Measurements from ENCODE around the gene PAK1. TPM values are rescaled to one million over a fixed set of nuclear protein-coding genes. Genes with fewer than 3 reads are reported as not detected.

The PAK1 gene
- polyA plus RNA-seq, 3 donors, result 128 to 195 (median 134) TPM

DNA sequence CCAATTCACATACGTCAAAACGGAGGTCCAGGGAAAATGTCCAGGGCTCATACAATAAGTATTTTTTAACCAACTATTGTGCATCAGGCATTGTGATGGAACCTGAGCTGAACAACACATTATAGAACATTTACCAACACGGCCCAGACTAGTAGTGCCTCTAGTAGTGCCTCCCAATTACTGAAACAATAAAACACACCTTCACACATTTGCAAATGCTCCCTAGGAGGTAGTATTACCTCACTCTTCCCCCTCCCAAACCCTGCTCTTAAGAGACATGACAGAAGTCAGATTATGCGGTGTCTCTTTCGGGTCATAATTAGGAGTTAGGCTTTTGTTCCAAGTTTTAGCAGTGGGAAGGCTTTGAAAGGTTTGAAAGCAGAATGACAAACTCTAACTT lies 61.1 kb downstream of the PAK1 start:
- Histone ChIP-seq H3K9me3 (replicated peaks in 1 of 2; ENCODE audit: control insufficient read depth in 1 of 2, insufficient read depth in 1 of 2, low read length in 2 of 2) (no peaks in the 10 kb centered on the region), H2AFZ (ENCODE audit: insufficient read depth, low read depth, low read length, poor library complexity, severe bottlenecking) (no peak overlapping the region), H3K9ac (ENCODE audit: insufficient read depth, low read length, poor library complexity, severe bottlenecking) (no peak overlapping the region), H3K4me3 (replicated peaks in 1 of 3; ENCODE audit: low read depth in 2 of 3, low read length in 3 of 3) (no peak overlapping the region), H4K20me1 (ENCODE audit: insufficient read depth, low read length) (peaks cover 33% of the 10 kb centered on the region), H3K4me1 (ENCODE audit: control insufficient read depth in 1 of 2, insufficient read depth in 2 of 2, low read length in 2 of 2) (peaks cover 44 to 58% of the 10 kb centered on the region in 2 donors), H3K27me3 (ENCODE audit: control insufficient read depth in 2 of 2, insufficient read depth in 2 of 2, low read length in 2 of 2) (no peaks in the 10 kb centered on the region), H3K36me3 (replicated peaks in 1 of 2; ENCODE audit: control insufficient read depth in 1 of 2, insufficient read depth in 2 of 2, low read length in 2 of 2) (no peaks in the 10 kb centered on the region), H3K79me2 (ENCODE audit: insufficient read depth, low read length) (peaks cover 48% of the 10 kb centered on the region), H3K4me2 (replicated peaks; ENCODE audit: extremely low read depth, low read length, poor library complexity, severe bottlenecking) (no peak overlapping the region), H3K27ac (ENCODE audit: low read depth in 1 of 2, low read length in 2 of 2) (no peak overlapping the region)
- H3K27ac Mint-ChIP-seq, result peak overlapping the region in 2 of 7 donors; percentile 83 to 94
- TF ChIP-seq, protein P1, sequence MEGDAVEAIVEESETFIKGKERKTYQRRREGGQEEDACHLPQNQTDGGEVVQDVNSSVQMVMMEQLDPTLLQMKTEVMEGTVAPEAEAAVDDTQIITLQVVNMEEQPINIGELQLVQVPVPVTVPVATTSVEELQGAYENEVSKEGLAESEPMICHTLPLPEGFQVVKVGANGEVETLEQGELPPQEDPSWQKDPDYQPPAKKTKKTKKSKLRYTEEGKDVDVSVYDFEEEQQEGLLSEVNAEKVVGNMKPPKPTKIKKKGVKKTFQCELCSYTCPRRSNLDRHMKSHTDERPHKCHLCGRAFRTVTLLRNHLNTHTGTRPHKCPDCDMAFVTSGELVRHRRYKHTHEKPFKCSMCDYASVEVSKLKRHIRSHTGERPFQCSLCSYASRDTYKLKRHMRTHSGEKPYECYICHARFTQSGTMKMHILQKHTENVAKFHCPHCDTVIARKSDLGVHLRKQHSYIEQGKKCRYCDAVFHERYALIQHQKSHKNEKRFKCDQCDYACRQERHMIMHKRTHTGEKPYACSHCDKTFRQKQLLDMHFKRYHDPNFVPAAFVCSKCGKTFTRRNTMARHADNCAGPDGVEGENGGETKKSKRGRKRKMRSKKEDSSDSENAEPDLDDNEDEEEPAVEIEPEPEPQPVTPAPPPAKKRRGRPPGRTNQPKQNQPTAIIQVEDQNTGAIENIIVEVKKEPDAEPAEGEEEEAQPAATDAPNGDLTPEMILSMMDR (IDR thresholded peaks at IDR 0.05), result no peak
- no peaks in the 10 kb centered on the region for H3K36me3 Mint-ChIP-seq
- H3K9me3 Mint-ChIP-seq, result no peaks in the 10 kb centered on the region
- peaks cover 0 to 1% (median 0%) of the 10 kb centered on the region in 3 donors for H3K27me3 Mint-ChIP-seq (ENCODE audit: low read depth in 3 of 3)
- no peak overlapping the region for H3K4me3 Mint-ChIP-seq
- 100% methylated on average over 3 of the region's 5 CpGs for WGBS (ENCODE audit: insufficient coverage)
- intact Hi-C loops (cut with micrococcal nuclease), result loop anchor here in 1 of 2 donors (5.0 kb wide), 1 partner anchor 34 kb away; no protein-coding TSS in a partner anchor
- DNase-seq, result no peak
- peaks cover 52% of the 10 kb centered on the region for H3K4me1 Mint-ChIP-seq

DNA sequence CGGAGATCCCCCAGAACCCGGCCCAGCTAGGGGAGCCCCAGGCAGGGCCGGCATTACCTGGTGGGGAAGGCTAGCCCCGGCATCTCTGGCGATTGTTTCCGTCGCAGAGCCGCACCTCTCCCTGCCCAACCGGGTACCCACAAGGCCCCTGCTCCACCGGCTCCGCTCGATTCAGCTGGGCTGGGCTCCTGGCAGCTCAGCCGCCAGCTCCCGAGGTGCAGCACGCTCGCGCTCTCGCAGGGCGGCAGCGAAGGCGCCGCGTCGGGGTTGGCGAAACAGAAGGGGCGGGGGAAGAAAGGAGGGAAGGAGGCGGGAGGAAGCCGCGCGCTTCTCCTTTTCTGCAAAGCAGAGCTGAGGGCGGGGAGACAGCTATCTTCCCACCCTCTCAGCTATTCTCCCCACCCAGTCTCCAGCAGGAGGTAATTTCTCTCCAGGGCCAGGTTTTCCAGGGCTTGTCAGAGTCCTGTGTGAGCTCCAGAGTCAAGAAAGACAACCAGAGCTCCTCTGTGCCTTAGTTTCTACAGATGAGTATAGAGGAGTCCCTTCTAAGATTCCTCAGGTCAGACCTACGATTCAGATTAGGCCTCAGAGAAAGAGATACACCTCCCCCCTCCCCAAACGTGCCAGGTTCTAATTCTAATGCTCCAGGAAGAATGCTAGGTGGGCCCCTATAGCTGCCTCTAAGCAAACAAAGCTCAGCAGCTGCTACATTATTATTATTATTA lies 62.0 kb downstream of the PAK1 start:
- H3K4me3 Mint-ChIP-seq, result peak overlapping the region; percentile 95 to 100
- Histone ChIP-seq H3K36me3 (replicated peaks in 1 of 2; ENCODE audit: control insufficient read depth in 1 of 2, insufficient read depth in 2 of 2, low read length in 2 of 2) (peaks cover 0 to 4% of the 10 kb centered on the region in 2 donors), H3K4me1 (ENCODE audit: control insufficient read depth in 1 of 2, insufficient read depth in 2 of 2, low read length in 2 of 2) (peaks cover 50 to 60% of the 10 kb centered on the region in 2 donors), H2AFZ (ENCODE audit: insufficient read depth, low read depth, low read length, poor library complexity, severe bottlenecking) (peak overlapping the region; percentile 85), H3K9me3 (replicated peaks in 1 of 2; ENCODE audit: control insufficient read depth in 1 of 2, insufficient read depth in 1 of 2, low read length in 2 of 2) (no peaks in the 10 kb centered on the region), H4K20me1 (ENCODE audit: insufficient read depth, low read length) (peaks cover 42% of the 10 kb centered on the region), H3K4me3 (replicated peaks in 1 of 3; ENCODE audit: low read depth in 2 of 3, low read length in 3 of 3) (peak overlapping the region; percentile 44 to 79 (median 72)), H3K27me3 (ENCODE audit: control insufficient read depth in 2 of 2, insufficient read depth in 2 of 2, low read length in 2 of 2) (no peaks in the 10 kb centered on the region), H3K4me2 (replicated peaks; ENCODE audit: extremely low read depth, low read length, poor library complexity, severe bottlenecking) (peak overlapping the region; percentile 82), H3K79me2 (ENCODE audit: insufficient read depth, low read length) (peaks cover 57% of the 10 kb centered on the region), H3K9ac (ENCODE audit: insufficient read depth, low read length, poor library complexity, severe bottlenecking) (peak overlapping the region; percentile 77), H3K27ac (ENCODE audit: low read depth in 1 of 2, low read length in 2 of 2) (peak overlapping the region; percentile 77 to 89)
- 2% methylated on average over 18 of the region's 33 CpGs for WGBS (ENCODE audit: insufficient coverage)
- peak overlapping the region; percentile 83 to 95 (median 93) for H3K27ac Mint-ChIP-seq
- H3K9me3 Mint-ChIP-seq, result no peaks in the 10 kb centered on the region
- no peaks in the 10 kb centered on the region for H3K36me3 Mint-ChIP-seq
- peaks cover 58% of the 10 kb centered on the region for H3K4me1 Mint-ChIP-seq
- intact Hi-C loops (cut with micrococcal nuclease), result loop anchor here in 1 of 2 donors (5.0 kb wide), 1 partner anchor 35 kb away; no protein-coding TSS in a partner anchor
- peak; percentile 72 to 80 (median 76) for DNase-seq
- H3K27me3 Mint-ChIP-seq (ENCODE audit: low read depth in 3 of 3), result peaks cover 0 to 1% (median 0%) of the 10 kb centered on the region in 3 donors
- TF ChIP-seq, protein P1 (IDR thresholded peaks at IDR 0.05), result no peak
